Stimulated activated CD8-positive, alpha-beta memory T cell treated with anti-CD3 and anti-CD28 coated beads, Interleukin-12 subunit alpha, Interleukin-12 subunit beta, amount 100 ng/mL, for 1 hour (primary cell): ENCODE measurements around the gene DCAF4.
"Not testable (repeated sequence)": the region's sequence is repeated elsewhere in the genome, so short reads cannot be mapped to it uniquely, and the experiment has no call there.

ENCODE experiments used
- DNase-seq: peaks from one replicate; pipeline ENCODE4 v3.0.0-alpha.2; 2020; ENCODE audit warnings: low read depth

DCAF4 gene

DNA sequence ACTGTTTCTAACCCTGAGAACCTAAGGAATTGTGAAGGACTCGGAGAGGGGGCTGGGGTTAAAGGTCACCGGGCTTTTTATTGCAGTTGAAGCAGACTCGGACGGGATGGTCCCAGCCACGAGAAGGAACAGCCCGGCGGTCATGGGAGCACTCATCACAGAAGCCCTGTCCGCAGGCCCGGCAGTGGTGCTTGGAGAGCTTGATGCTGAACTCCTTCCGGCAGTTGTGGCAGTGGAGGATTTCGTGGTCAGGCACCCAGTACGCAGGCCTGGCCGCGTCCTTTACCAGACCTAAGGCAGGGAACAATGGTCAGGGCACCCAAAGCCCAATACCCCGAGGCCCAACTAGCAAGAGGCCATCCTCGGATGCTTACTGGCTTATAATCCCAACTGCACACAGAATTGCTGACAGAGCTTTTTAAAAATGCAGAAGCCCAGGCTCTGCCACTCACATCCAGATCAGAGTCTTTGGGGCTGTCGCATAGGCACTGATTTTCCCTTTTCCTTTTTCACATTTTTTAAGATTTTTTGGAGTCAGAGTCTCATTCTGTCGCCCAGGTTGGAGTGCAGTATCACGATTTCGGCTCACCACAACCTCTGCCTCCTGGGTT is 44.7 kb downstream of the DCAF4 start:
- no peak for DNase-seq

- no peak for DNase-seq
Measured at GRCh38 chr14:72974661-72975060, 48.4 kb downstream of the DCAF4 start.

GRCh38 chr14:72975770-72976169 is 49.5 kb downstream of the DCAF4 start:
- no peak for DNase-seq

- no peak for DNase-seq
Measured at GRCh38 chr14:72978856-72979255, 52.6 kb downstream of the DCAF4 start.

GRCh38 chr14:72980863-72981262 is 54.6 kb downstream of the DCAF4 start:
- no peak for DNase-seq

DNA sequence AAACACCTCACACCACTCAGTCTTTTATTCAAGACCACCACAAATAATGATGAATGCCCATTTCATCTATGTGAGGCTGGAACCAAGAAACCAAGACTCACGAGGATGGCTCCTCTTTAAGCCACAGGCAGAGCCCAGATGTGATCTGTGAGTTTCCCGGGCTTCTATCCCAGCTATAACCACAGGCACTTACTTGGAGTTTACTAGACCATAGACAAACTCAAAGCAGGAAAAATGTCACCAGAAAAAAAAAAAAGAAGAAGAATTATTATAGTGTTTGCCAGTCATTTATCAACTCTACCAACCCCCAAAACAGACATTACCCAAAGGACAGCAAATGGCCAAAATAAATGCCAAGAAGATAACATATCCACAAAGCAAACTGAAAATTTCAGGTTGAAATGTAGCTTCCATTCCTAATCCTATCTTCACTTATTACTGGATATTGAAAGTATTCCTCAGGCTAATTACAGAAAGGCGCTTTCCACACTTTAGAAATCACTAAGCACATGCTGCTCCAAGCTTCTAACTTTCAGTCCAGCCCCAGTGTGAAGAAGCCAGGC is 56.0 kb downstream of the DCAF4 start:
- no peak for DNase-seq

DNA sequence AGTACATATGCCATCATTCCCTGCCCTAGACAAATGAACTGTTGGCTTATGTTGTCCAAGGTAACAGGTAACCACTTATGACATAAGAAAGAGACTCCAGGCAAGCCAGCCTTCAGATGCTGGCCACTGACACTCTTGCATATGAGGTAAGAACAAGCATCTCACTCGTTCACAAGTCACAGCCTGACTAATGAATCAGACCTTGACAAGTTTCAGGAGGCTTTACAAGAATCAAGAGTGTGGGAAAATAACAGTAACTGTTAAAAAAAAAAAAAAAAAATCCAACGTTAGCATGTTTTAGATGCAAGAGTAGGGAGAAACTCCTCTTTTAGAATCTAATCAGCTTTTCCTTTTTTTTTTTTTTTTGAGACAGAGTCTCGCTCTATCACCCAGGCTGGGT is 60.0 kb downstream of the DCAF4 start:
- no peak for DNase-seq

GRCh38 chr14:72986857-72987256 is 60.6 kb downstream of the DCAF4 start:
- no peak for DNase-seq

- DNase-seq = no peak
Measured at GRCh38 chr14:72990171-72990570, 63.9 kb downstream of the DCAF4 start.

DNA sequence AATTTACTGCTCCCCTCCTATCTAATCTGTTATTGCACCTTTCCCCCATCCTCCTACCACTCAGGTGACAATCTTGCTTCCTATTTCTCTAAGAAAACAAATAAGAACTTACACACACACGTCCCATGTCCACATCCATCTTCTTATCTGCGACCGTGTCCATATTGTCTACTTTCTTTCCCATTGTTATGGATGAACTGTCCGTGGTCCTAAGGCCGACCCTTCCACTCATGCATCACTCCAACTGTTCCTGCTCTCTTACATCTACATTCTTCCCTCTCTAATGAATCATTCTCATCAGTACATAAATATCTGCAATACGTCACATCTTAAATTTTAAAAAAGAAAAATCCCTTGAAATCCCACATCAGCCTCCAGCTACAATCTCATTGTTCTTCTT is 70.7 kb downstream of the DCAF4 start:
- no peak for DNase-seq

- DNase-seq = no peak
Measured at GRCh38 chr14:72998252-72998903, 72.1 kb downstream of the DCAF4 start.

GRCh38 chr14:72999316-72999715 is 73.1 kb downstream of the DCAF4 start:
- DNase-seq = no peak

- no peak for DNase-seq
Measured at GRCh38 chr14:73000073-73000472, 73.8 kb downstream of the DCAF4 start.

- no peak for DNase-seq
Measured at GRCh38 chr14:73003681-73004080, 77.4 kb downstream of the DCAF4 start.

GRCh38 chr14:73004641-73005040 is 78.4 kb downstream of the DCAF4 start:
- not testable (repeated sequence) for DNase-seq

- DNase-seq = no peak
Measured at GRCh38 chr14:73007835-73008234, 81.6 kb downstream of the DCAF4 start.

- DNase-seq = no peak
Measured at GRCh38 chr14:73008501-73008900, 82.2 kb downstream of the DCAF4 start.
